ENCODE data around the gene KCTD16.

GRCh38 chr5:144142824-144143162, 27.9 kb upstream of the KCTD16 start:
- no peak for TF ChIP-seq CTCF (IDR thresholded peaks at IDR 0.05)
- no peak for TF ChIP-seq POLR2A (IDR thresholded peaks at IDR 0.05)

All from uterus (tissue), 2 donors.